IPS DF 4.7 (cell line): ENCODE data around the gene PCYT1B.
"Not testable (repeated sequence)": the region's sequence is repeated elsewhere in the genome, so short reads cannot be mapped to it uniquely, and the experiment has no call there.

ENCODE experiments used
- DNase-seq: peaks from one replicate; pipeline ENCODE4 v3.0.0-alpha.2; 2013; ENCODE audit warnings: low spot score; ENCODE audit errors: extremely low read depth

The PCYT1B gene

DNA sequence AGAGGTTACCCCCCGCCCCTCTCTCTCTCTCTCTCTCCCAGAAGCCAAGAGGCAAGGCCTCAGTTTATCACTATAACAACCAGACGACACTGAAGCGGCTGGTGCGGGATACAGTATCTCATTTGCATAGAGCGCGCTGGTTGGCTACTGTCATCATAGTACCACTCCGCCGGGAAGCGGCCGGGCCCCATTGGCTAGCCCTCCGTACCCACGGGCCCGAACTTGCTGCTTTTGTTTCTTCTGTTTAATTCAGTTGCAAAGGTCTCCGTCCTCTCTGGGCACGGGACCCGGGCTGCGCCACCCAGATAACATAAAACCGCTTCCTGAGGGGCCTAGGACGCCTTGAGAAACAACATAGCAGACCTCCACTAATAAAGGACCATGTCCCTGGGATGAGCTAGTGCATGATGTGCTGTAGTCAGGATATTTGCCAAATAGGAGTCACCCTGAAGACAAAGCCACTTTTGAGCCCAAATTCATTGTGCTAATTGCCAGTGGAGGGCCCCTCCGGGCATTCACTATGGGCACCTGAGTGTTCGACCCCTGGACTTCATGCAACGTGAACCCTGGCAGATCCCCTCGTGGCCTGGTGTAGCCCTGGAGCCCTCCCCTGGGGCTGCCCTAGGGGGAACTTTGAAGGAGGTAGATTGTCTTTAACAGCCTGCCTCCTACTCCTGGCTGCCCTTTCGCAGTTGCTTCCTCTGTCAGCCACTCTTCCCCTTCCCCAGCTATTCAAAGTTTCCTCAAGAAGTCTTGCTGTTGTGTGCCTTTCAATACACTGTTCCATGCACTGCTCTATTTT lies at the start of gene PCYT1B:
PCYT1B (minus strand) TSS at position 91 of the 802 bp plus-strand sequence. CDS start 242 bp downstream, outside the sequence.
- no peak for DNase-seq

DNA sequence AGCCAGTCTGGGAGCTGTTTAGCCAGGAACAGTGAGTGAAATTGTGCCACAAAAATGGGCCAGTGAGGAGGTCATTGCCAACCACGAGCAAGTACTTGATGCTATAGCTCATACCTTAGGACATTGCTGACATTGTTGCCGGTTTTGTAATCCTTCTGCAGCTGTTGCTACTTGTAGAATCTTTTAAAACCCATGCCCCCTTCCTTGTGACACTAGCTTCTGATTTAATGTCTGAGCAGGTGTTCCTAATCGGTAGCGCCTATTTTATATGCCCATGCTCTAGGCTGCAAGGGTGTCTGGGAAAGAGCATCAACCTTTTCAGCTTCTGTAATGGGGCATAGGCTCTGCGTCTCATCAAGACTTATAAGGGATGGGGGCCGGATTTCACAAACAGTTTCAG lies 49.1 kb upstream of the PCYT1B start:
- no peak for DNase-seq

DNA sequence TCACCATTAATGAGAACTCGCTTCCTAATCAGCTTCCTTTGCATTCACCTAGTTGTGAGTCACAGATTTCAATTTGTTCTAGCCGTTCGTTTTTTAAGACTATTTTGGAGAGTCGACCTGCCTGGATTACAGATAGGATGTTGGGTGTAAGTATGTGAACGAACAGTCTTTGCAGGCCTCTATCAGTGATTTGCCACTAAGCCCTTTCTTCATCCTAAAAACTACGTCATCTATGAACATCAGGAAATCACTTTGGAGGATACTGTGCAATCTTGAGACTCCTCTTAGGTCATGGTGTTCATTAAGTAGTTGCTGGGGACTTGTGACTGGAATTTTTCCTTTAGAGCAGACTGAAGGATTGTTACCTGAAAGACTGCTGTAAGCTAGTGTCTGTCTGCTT lies 47.7 kb upstream of the PCYT1B start:
- no peak for DNase-seq

DNA sequence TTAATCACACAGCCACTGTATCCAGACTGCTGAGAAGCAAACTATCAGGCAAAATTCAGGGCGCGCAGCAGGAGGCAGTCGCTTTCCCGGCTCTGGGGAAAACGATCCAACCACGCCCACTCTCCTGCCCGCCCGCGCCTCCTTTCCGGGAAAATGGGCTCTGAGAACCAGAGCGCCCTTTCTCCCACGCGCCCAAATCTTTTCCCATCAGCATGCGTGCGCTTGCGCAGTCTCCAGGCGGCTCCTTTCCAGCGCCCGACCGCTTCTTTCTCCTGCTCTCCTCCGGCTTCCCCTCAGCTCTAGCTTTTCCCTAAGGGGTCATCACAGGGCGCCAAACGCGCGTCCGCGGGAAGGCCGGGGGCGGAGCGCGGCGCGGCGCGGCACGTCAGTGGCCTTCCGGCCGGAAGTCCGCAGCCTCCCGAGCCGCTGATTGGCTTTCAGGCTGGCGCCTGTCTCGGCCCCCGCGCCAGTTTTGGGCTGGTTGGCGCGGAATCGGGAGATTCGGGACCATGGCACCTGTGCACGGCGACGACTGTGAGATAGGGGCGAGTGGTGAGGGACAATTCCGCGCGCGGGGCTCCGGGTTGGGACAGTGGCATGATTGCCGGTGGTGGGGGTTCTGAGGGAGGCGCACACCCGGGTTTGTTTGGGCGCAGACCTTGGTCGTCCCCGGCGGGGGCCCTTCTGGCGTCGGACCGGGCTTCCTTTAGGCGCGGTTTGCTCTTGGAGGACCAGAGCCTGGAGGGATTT lies 46.5 kb upstream of the PCYT1B start, which contains the start of gene POLA1:
POLA1 (plus strand) TSS at position 466 of the 750 bp plus-strand sequence; CDS start at position 510, 44 bp downstream.
- peak; percentile 68 for DNase-seq

DNA sequence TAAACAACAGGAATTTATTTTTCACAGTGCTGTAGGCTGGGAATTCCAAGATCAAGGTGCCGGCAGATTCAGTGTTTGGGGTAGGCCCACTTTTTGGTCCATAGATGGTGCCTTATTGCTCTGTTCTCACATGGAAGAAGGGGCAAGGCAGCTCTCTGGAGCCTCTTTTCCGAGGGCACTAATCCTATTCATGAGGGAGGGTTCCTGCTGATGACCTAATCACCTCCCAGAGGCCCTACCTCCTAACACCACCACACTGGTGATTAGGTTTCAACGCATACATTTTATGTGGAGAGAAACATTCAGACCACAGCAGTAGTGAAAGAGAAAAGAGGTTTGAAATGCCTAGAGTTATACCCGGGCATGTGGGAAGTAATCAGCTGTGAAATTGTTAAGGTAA lies 45.2 kb upstream of the PCYT1B start:
- no peak for DNase-seq

DNA sequence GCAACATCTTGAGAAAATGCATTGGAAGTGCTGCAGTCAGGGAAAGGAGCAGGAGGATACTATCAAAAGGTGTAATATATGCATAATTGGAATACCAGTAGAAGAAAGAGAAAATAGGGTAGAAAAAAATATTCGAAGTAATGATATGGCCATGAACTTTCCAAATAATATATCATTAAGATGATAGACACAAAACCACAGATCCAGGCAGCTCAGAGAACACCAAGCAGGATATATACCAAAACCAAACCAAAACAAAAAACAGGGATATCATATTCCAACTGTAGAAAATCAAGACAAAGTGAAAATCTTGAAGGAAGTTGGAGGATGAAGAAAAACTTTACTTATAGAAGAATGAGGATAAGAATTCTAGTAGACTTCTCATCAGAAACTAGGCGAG lies 36.9 kb upstream of the PCYT1B start:
- DNase-seq: no peak

DNA sequence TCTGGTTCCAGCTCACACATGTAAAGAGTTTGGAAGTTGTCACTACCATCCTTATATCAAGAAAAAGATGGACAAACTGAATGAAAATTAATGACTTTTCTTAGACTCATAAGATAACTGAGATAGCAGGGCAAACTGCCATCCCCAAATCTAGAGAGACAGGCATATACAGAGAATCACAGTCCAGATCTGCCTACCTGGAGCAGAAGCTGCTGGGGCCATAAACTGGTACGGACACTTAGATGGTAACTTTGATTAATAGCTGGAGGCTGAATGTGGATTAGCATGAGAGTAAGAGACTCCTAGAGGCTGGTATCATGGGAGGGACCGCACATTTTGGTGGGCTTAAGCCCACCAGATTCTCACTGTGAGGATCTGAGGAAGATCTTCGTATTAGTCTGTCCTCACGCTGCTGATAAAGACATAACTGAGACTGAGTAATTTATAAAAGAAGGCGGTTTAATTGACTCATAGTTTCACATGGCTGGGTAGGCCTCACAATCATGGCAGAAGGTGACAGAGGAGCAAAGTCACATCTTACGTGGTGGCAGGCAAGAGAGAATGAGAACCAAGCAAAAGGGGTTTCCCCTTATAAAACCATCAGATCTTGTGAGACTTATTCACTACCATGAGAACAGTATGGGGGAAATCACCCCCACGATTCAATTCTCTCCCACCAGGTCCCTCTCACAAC lies 35.7 kb upstream of the PCYT1B start:
- no peak for DNase-seq

DNA sequence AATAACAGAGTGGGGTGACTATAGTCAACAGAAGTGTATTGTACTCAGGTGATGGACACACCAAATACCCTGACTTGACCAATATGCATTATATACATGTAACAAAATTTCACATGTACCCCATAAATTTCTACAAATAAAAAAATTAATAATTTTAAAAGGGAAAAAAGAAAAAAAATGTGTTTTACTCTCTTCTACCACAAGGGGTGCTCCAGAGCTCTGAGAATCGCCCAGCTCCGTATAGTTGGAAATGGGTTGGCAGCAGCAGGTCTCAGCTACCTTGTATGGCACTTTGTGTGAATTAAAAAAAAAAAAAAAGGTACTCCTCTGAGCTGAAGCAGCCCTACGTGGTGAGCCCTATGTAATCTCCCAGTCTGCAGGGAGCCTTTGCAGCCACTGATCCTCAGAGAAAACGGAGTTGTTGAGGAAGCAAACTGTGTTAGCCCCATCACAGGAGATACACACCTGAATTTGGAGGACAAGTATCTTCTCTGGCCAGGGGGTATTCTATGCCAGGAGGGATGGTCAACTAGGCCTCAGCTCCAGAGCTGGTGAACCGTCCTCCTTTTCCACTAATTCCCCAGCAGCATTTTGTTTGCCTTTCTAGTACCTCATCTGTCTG lies 29.4 kb upstream of the PCYT1B start:
- no peak for DNase-seq

DNA sequence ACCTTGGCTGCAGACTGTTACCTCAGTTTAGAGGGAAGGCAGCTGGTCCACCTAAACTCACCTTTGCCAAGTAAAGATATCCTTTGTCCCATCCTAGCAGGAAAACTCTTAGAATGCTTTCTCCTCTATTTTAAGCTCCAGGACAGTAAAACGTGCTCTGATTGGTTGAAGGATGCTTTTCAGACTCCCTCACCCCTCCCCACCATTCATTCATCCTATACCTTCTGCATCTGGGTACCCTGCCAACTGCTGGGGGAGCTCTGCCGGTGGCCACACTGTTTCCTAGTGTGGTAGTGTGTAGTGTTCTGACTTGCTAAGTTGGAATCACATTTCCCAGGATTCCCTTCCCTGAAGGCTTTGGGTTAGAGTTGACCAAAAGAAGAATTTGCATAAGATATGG lies 26.3 kb upstream of the PCYT1B start:
- no peak for DNase-seq

DNA sequence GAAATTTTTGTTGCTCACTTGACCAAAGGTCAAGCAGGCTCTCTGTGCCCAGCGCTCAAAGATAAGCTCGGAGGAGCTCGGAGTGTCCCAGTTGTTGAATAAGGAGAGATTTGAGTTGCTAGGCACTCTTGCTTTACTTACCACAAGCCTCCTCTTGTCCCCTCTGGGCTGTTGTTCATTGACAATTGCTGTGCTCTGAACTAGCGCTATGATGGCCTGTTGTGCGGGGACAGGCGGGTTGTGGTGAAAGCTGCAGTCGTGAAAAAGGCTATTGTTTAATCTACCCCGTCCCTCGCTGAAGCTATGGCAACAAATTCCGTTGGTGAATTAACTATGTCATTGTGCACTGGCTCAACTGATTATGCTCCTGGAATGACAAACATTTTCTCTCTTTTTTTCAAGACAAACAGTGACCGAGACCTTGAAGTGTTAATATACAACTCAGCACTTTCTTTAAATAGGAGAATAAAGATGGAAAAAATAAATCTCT lies 25.6 kb upstream of the PCYT1B start:
- DNase-seq: no peak

DNA sequence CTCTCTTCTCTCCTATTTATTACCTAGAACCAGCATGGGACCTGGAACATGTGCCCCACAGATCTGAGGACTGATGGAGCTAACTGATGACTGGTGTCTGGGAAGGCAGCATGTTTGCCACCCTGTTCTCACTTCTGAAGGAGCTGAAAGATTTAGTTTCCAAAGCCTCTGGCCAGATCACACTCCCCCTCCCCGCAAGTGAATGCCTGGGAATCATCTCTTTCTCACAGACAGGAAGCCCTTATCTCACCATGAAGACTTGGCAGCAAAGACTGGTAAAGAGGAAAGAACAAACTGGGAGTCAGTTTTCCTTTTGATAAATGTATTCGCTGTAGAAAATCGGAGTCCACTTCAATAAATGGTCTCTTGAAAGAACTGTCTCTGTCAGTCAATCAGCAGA lies 21.0 kb upstream of the PCYT1B start:
- DNase-seq: no peak

DNA sequence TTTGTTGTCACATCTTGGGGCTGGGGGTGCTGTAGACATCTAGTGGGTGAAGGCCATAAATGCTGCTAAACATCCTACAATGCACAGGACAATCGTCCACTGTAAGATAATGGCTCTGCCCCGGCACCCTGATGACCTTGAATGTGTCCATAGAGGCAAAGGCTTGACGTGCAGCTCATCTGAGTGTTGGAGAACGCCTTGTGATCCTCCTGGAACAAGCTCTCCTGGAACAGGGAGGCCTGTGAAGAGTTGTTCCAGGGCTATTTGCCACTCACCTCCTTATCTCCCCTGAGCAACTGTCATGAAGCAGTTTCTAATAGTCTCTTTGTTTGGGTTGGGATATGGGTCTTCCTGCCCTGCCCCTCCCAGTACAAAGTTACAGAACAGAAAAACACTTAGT lies 15.2 kb upstream of the PCYT1B start:
- no peak for DNase-seq

DNA sequence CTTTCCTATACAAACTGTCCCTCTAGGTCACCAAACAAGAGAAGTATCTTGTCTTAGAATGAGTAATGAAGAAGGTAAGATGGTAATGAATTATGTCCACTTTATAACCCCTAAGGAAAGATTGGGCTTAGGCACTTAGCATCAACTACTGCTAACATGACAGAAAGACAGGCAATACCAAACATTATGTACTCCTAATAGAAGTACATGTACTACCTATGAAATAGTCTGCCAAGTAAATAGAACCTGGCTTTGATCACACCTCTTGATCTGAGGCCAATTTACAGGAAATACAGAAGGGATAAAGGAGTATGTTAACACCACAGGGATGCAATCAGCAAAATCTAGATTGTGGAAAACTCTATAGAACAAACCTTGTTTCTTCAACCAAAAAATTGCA lies 14.1 kb upstream of the PCYT1B start:
- no peak for DNase-seq

DNA sequence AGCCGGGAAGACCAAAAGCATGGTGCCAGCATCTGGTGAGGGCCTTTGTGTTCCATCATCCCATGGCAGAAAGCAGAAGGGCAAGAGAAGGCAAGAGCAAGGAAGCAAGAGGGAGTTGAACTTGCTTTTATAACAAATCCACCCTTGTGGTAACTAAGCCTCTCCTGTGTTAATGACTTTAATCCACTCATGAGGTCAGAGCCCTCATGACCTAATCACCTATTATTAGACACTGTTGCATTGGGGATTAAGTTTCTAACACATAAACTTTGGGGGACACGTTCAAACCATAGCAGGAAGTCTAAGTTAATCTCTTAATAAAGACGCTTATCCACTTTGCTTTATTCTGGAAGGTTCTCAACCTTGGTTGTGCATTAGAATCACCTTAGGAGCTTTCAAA lies 12.5 kb upstream of the PCYT1B start:
- no peak for DNase-seq

DNA sequence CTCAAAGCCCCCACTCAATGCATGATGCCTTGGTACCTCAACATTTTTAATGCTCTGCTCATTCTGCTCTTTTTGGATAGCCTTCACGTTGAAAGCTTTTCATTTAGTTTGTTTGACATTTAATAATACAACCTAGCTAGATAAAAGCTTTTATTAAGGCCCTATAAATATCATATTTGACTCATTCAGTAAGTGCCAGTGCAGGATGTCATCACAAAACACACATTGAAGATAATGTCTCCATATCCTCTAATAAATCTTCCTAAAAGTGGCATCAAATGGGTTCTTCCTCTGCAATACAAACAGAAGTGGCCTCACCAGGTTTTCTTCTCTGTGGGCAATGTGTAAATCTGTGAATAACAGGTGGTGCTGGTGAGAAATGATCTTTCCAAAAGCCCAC lies 12.0 kb upstream of the PCYT1B start:
- no peak for DNase-seq

DNA sequence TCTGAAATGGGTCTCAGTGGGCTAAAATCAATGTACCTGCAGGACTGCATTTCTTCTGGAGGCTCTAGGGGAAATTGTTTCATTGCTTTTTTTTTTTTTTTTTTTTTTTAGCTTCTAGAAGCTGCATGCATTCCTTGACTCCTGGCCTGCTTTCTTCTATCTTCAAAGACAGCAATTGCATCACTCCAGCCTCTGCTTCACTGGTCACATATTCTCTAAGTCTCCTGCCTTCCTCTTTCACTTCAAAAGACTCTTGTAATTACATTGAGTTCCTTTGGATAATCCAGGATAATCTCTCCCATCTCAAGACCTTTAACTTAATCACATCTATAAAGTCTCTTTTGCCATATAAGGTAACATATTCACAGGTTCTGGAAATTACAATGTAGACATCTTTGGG lies 11.3 kb upstream of the PCYT1B start:
- no peak for DNase-seq

DNA sequence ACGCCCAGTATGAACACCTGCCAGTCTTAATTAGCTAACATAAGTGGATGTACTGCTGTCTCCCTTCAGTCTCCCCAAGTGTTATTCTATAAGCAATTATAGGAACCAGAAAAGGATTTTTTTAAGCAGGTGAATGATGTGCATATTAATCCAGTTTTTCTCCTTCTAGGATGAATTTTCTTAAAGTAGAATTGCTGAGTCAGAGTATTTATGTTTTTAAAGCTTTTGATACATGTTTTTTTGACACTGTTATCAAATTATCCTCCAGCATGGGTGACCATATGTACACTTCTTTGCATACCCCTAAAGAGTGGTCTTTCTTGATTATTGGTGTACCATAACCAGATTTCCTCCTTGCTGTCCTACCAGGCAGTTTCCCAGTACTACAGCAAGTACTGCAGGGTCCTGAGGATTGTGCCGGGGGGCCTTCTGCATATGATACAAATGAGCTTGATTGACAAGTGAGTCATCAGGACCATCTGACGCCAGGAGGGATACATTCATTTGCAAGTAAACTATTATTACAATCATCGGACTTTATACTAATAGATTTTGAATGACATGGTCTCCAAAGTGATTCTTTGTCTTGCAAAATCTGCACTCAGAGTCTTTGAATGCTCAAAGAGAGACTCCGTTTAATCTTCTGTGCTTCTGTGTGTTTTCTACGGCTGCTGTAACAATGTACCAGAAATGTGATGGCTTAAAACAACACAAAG lies 10.7 kb upstream of the PCYT1B start:
- DNase-seq: no peak

DNA sequence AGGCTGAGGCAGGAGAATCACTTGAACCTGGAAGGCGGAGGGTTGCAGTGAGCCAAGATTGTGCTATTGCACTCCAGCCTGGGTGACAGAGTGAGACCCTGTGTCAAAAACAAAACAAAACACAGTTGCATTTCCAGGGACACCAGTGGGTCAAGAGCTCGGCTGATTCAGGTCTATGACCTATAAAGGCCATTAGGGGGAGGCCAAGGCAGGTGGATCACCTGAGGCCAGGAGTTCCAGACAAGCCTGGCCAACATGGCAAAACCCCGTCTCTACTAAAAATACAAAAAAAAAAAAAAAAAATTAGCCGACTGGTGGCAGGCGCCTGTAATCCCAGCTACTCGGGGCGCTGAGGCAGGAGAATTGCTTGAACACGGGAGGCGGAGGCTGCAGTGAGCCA lies 8.5 kb upstream of the PCYT1B start:
- DNase-seq: not testable (repeated sequence)

DNA sequence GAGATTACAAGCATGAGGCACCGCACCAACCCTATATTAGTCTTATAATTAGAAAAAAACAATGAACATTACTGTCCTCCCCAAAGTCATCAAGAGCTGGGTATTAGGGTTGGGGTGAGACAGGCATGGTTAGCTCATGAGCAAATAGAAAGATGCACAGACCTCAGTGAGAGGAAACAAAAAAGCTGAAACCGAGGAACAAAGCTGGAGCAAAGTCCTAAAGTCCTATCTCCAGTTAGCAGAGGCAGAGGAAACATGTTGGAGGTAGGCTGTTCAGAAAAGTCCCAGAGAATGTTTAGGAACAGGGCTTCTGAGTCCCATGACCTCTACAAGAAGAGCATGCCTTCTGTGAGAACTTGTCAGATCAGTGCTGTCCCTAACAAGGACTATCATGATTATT lies 4.6 kb upstream of the PCYT1B start:
- no peak for DNase-seq

DNA sequence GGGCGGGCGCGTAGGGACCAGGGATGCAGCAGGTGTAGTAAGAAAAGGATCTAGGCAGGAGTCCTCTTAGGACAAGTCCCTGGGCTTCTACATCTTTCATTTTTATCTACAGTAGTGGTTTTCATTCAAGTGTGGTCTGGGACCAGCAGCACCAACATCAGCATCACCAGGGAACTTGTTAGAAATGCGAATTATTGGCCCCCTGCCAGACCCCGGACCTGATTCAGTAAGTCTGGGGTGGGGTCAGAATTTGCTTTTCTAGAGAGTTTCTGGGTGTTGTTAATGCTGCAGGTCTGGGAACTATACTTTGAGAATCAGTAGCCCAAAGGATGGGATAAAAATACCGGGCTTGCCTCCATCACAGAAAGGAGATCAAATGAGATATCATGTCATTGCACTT lies 1.3 kb upstream of the PCYT1B start:
- no peak for DNase-seq

DNA sequence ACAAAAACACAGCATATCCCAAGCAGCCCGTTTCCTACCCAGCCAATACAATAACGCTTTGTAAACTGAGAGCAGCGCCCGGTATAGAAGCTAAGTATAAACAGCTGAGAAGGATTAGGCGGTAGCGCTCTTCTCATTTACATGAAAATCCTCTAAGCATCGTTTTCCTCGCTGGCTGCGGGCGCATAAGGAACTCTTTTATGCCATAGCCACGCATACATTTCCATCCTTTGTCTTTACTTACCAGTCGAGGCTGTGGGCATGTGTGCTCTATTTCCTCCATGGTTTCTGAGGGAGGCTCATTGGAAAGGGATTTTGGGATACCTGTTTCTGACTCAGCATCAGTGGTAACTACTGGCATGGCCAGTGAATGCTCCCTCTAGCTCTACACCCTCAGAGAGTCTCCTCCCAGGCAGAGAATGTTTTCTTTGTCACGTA lies 383 bp downstream of the PCYT1B start:
- no peak for DNase-seq
